ENCODE data around the gene GLS2.
A peak's percentile ranks its signal among the peaks of the same experiment; 100 is the strongest.
"Not testable (repeated sequence)": the region's sequence is repeated elsewhere in the genome, so short reads cannot be mapped to it uniquely, and the experiment has no call there.

The GLS2 gene

DNA sequence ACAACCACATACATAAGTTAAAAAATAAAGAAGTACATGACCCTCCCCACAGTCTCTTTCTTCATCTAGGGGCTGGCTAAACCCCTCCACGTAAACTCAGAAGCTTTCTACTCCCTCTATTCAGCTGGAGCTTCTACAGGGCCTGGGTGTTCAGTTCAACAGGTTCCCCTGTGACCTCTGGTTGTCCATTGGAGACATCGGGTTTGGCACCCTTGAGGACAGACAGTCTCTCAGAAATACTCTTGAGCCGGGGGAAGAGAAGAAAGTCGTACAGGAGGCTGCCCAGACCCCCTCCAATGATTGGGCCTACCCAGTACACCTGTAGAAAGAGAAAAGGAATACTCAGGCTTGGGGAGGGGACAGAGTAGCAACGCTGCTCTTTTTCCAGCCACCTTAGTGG, 36.8 kb downstream of the GLS2 start:
- TF ChIP-seq, protein P1, sequence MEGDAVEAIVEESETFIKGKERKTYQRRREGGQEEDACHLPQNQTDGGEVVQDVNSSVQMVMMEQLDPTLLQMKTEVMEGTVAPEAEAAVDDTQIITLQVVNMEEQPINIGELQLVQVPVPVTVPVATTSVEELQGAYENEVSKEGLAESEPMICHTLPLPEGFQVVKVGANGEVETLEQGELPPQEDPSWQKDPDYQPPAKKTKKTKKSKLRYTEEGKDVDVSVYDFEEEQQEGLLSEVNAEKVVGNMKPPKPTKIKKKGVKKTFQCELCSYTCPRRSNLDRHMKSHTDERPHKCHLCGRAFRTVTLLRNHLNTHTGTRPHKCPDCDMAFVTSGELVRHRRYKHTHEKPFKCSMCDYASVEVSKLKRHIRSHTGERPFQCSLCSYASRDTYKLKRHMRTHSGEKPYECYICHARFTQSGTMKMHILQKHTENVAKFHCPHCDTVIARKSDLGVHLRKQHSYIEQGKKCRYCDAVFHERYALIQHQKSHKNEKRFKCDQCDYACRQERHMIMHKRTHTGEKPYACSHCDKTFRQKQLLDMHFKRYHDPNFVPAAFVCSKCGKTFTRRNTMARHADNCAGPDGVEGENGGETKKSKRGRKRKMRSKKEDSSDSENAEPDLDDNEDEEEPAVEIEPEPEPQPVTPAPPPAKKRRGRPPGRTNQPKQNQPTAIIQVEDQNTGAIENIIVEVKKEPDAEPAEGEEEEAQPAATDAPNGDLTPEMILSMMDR (IDR thresholded peaks at IDR 0.05): no peak

DNA sequence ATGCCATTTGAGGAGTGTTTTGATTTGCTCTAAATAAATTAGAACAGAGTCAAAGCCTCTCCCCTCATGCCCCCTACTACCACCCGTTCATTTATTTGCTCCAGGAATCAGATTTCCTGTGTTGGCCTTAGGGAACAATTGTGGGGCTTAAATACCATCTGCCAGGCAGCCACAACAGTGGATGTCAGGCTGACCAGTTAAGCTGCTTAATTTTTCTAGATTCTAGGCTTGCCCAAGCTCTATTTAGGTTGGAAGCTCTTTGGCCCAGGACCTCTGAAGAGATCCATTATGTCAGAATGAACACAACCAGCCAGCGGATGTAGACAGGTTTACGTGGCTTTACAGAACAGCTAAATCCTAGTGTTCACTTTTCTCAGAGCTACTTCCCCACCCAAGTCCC, 37.7 kb downstream of the GLS2 start:
- H3K27ac ChIP-seq: no peak overlapping the region
- H3K4me3 ChIP-seq: no peak overlapping the region
- no peak for DNase-seq (ENCODE audit: low spot score)
- TF ChIP-seq, protein P1 (IDR thresholded peaks at IDR 0.05): no peak

More for the DNA sequence above, 36.8 kb downstream of the GLS2 start:
- no peak for DNase-seq (ENCODE audit: low spot score)
- no peak overlapping the region for H3K27ac ChIP-seq
- H3K4me3 ChIP-seq: no peak overlapping the region

DNA sequence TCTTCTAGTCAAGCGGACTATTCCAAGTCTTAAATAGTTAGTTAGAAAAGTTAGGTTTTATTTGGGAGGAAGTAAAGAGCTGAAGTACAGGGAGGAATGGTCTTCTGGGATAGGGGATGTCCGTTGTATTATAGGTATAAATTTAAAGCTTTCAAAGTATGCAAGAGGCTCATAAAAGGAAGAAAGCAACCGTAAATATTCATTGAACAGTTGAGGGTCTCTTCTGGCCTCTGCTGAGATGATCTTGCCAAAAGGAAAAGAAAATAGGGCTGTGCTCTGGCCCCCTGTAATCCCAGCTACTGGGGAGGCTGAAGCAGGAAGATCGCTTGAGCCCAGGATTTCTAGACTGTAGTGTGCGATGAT, 38.4 kb downstream of the GLS2 start:
- peak overlapping the region; percentile 76 for H3K4me3 ChIP-seq
- peak overlapping the region; percentile 87 to 88 for H3K27ac ChIP-seq
- DNase-seq (ENCODE audit: low spot score): no peak
- TF ChIP-seq, protein P1 (IDR thresholded peaks at IDR 0.05): no peak

DNA sequence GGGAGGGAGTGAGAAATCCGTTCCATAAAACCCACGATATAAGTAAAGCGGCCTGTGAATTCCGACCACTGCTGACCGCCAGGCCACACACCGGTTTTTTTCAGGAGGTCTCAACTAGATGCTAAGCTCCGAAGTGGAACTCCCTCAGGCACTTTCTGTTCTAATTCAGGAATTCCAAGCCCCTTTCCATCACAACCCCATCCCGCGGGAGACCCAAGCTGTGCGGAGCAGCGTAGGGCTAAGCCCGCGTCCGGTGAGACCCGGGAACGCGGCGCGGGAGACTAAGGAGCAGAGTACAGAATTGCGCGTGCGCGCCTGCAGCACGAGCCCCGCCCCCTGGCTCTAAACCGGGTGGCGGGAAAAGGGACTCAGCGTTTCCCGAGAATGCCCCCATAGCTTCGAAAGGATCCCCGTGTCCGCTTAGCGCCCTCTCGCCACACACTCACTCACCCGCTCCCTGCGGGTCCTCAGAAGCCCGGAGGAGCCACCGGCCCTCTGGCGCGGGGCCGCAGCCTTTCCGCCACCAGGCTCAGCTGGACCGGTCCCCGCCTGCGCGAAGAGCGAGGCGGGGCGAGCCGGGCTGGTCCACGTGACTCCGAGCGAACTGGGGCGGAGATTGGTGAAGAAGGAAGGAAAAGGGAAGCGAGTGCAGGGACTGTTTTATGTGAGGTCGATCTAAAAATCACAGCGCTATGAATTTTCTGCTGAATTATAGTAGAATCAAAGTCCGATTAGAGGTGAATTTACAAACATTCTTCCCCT, 38.9 kb downstream of the GLS2 start, which contains the start of gene TIMELESS:
Gene TIMELESS (minus strand): TSS at position 567 of the 762 bp plus-strand sequence. CDS start 15,256 bp downstream, outside the sequence.
- TF ChIP-seq, protein P1 (IDR thresholded peaks at IDR 0.05): no peak
- peak within 1 kb of the TSS; percentile 76 for H3K4me3 ChIP-seq
- peak within 1 kb of the TSS; percentile 87 to 88 for H3K27ac ChIP-seq
- DNase-seq (ENCODE audit: low spot score): peak; percentile 93

DNA sequence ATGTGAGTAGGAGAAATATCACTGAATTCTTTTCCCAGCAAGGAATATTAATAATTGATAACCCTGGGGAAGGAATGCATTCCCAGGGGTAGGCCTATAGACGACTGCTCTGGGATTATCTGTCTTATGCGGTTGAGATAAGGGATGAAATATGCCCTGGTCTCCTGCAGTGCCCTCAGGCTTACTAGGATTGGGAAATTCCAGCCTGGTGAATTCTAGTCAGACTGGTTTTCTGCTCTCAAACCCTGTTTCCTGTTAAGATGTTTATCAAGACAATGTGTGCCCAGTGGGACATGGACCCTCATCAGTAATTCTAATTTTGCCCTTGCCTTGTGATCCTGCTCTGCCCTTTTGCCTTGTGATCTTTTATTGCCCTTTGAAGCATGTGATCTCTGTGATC, 44.8 kb downstream of the GLS2 start:
- H3K4me3 ChIP-seq; H3K27ac ChIP-seq; DNase-seq (ENCODE audit: low spot score): not testable (repeated sequence)

DNA sequence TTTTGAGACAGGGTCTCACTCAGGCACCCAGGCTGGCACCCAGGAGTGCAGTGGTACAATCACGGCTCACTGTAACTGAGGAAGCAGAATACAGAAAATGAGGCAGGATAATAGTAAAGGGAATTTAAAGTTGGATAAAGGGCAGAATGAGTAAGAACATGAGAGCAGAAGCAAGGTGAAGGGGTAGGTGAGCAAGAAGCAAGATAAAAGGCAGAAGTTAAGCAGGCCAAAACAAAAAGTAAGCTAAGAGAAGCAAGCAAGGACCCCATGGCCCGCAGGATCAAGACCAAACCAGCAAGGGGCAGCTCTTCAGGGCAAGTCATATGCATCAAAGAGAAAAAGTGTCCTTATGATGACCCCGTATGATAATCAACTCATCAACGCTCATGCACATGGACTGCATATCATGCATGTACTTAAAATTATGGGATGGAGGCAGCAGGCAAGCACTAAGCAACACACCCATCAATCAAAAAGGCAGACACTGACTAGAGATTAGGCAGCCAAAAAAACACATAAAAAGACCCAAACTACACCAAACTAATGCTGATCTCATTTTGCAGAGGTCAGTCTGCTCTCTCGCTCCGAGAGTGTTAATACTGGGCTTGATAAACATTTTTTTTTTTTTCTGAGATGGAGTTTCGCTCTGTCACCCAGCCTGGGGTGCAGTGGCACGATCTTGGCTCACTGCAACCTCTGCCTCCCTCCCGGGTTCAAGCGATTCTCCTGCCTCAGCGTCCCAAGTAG, 50.4 kb downstream of the GLS2 start:
- Histone ChIP-seq H3K4me3 (no peak overlapping the region), H3K27ac (no peak overlapping the region)
- TF ChIP-seq, protein P1 (IDR thresholded peaks at IDR 0.05): no peak
- DNase-seq (ENCODE audit: low spot score): no peak

DNA sequence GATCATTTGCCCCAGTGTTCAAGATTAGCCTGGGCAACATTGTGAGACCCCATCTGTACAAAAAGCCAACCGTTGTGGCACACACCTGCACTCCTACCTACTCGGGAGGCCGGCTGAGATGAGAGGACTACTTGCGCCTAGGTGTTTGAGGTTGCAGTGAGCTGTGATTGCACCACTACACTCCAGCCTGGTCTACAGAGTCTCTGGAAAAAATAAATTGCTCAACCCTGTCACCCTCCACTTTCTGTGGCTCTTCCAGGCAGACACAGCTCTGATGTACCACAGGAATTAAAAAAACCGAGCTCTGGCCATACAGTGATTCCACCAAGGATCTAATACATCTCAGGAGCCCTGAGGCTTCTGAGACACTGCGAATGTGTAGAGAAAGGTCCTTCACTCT, 53.1 kb downstream of the GLS2 start:
- H3K27ac ChIP-seq: no peak overlapping the region
- TF ChIP-seq, protein P1 (IDR thresholded peaks at IDR 0.05): no peak
- DNase-seq (ENCODE audit: low spot score): no peak
- no peak overlapping the region for H3K4me3 ChIP-seq
